Measurements from ENCODE around the gene KIF18A. TPM values are rescaled to one million over a fixed set of nuclear protein-coding genes. Genes with fewer than 3 reads are reported as not detected.

Gene KIF18A
- total and polyA plus RNA-seq, 9 of the 15 experiments (the other 6 are each of a cell fraction or from before 2014, with no cell fraction given), result 15.1 to 36.1 (median 24.3) TPM

- TF ChIP-seq MAZ (CRISPR knock-in tag; conservative IDR thresholded peaks at IDR 0.05 in 1 of 2, IDR thresholded peaks at IDR 0.05 in 1 of 2), result no peak
- 0 out of 2 replicates have a peak, but pooled peaks have one; percentile 28 for TF ChIP-seq SMARCC2 (IDR thresholded peaks at IDR 0.05; ENCODE audit: low read depth)
- TF ChIP-seq AFF4 (CRISPR knock-in tag; IDR thresholded peaks at IDR 0.05), result peak; percentile 65; the same call in 1 of the 2 replicates
Measured at GRCh38 chr11:28107191-28107749, 686 bp downstream of the KIF18A start (continued).

GRCh38 chr11:28106353-28107043 lies 1.5 kb downstream of the KIF18A start:
- DNase-seq (ENCODE audit: extremely low read depth in 1 of 4, low spot score in 3 of 4), result no peak
- Histone ChIP-seq H3K9ac (ENCODE audit: insufficient read depth in 1 of 2, low read depth in 2 of 2, low read length in 2 of 2) (peak overlapping the region; percentile 74 to 98), H3K4me2 (ENCODE audit: insufficient read depth, low read length) (peak overlapping the region; percentile 98), H3K9me1 (ENCODE audit: control insufficient read depth, insufficient read depth, low read length) (no peaks in the 10 kb centered on the region), H2AFZ (ENCODE audit: low read depth, low read length) (peak overlapping the region; percentile 22; the same call in 1 of the 2 replicates), H3K27me3 (ENCODE audit: control insufficient read depth in 2 of 2, insufficient read depth in 2 of 2, low read length in 2 of 2) (no peaks in the 10 kb centered on the region), H3K36me3 (ENCODE audit: control insufficient read depth, insufficient read depth, low read length) (peaks cover 3% of the 10 kb centered on the region; the same call in 1 of the 3 replicates), H3K4me1 (replicated peaks in 1 of 2; ENCODE audit: control insufficient read depth in 2 of 2, insufficient read depth in 2 of 2, low read length in 2 of 2) (peaks cover 0 to 4% of the 10 kb centered on the region in 2 experiments; a peak in 3 of 5 replicates), H3K9me3 (replicated peaks; ENCODE audit: control insufficient read depth, insufficient read depth, low read depth, low read length) (no peaks in the 10 kb centered on the region), H4K20me1 (replicated peaks; ENCODE audit: control insufficient read depth, insufficient read depth, low read length) (no peaks in the 10 kb centered on the region), H3K79me2 (ENCODE audit: control insufficient read depth, insufficient read depth, low read length) (peaks cover 98% of the 10 kb centered on the region), H3K4me3 (peak overlapping the region; percentile 78), H3K27ac (ENCODE audit: extremely low read depth, low read depth, low read length) (peak overlapping the region; percentile 97)
- intact Hi-C loops (cut with micrococcal nuclease) (no loop called here), in situ Hi-C loops (cut with MboI) (no loop called here)
- ATAC-seq, result no peak
- WGBS (ENCODE audit: insufficient coverage, low coverage, missing lambda C conversion rate), result 3% methylated on average over 14 of the region's 14 CpGs
- POLR2A ChIA-PET, result interaction anchor here (0.6 to 2.8 kb wide), 6 partner anchors 10 to 37 kb away, joined by 3 to 21 read pairs (median 4); no protein-coding TSS in a partner anchor
- CTCF ChIA-PET (ENCODE audit: low intra/inter-chr PET ratio), result no interaction called here
- FAIRE-seq, result no peak
- BruUV-seq (replicated peaks), result no TSS peak
- no peak for TF ChIP-seq KAT2B (IDR thresholded peaks at IDR 0.05; ENCODE audit: low read depth, low read length)
- no peak for TF ChIP-seq XRCC5 (IDR thresholded peaks at IDR 0.05; ENCODE audit: low read depth, low read length)
- no peak for TF ChIP-seq ZFP91 (CRISPR knock-in tag; IDR thresholded peaks at IDR 0.05)
- TF ChIP-seq ZNF316 (IDR thresholded peaks at IDR 0.05), result peak; percentile 86
- TF ChIP-seq ESRRB (CRISPR knock-in tag; IDR thresholded peaks at IDR 0.05; ENCODE audit: borderline replicate concordance), result no peak
- TF ChIP-seq MAFF (IDR thresholded peaks at IDR 0.05; ENCODE audit: low read length), result peak; percentile 57
- TF ChIP-seq MAFK (IDR thresholded peaks at IDR 0.05; ENCODE audit: low read length), result peak; percentile 58; the same call in 1 of the 2 replicates
- TF ChIP-seq HDAC1 (IDR thresholded peaks at IDR 0.05), result no peak
- TF ChIP-seq ELF1 (tag; IDR thresholded peaks at IDR 0.05), result no peak
- no peak for TF ChIP-seq DNMT1 (IDR thresholded peaks at IDR 0.05)
- TF ChIP-seq ZNF311 (CRISPR knock-in tag; IDR thresholded peaks at IDR 0.05), result no peak

Data from K562 (cell line).